Measurements from ENCODE around the gene C12orf60. TPM values are rescaled to one million over a fixed set of nuclear protein-coding genes. Genes with fewer than 3 reads are reported as not detected.

Gene C12orf60
- total RNA-seq, 1 experiment from 2014 or later, result 1.8 TPM

GRCh38 chr12:14860490-14860889 lies 57.0 kb downstream of the C12orf60 start (continued):
- TF ChIP-seq HMGXB4 (CRISPR knock-in tag; IDR thresholded peaks at IDR 0.05) (no peak), GABPB1 (CRISPR knock-in tag; IDR thresholded peaks at IDR 0.05) (no peak)
- TF ChIP-seq, protein P1, sequence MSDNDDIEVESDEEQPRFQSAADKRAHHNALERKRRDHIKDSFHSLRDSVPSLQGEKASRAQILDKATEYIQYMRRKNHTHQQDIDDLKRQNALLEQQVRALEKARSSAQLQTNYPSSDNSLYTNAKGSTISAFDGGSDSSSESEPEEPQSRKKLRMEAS (CRISPR knock-in tag; IDR thresholded peaks at IDR 0.05), result no peak

DNA sequence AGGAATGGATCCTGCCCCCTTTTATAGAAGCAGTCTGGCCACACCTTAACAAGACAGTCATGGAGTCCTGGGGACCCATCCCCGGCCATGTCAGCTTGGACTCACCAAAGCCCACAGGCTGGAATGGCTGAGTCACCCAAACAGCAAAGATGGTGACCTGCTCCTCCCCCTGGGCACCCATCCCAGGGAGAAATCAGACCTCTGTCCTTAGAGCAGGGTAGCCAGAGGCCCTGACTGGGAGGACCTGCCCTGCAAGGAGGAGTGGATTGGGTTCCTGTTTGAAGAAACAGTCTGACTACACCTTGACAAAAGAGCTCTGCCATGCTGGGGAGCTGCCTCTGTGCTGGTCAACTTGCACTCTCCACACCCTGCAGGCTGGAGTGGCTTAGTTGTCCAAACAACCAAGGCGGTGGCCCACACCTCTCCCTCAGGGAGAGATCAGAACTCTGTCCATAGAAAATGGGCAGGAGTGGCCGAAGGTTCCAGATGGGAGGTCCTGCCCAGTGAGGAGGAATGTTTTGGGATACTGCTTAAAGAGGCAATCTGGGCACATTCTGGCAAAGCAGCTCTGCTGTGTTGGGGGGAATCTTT lies 65.5 kb downstream of the C12orf60 start:
- H3K27ac Mint-ChIP-seq, result no peak overlapping the region

More for the DNA sequence above, 65.5 kb downstream of the C12orf60 start:
- H3K4me3 Mint-ChIP-seq, result no peak overlapping the region
- no peaks in the 10 kb centered on the region for H3K4me1 Mint-ChIP-seq
- ATAC-seq (no peak), DNase-seq (ENCODE audit: low spot score) (no peak)
- H3K27me3 Mint-ChIP-seq (ENCODE audit: low read depth), result peaks cover 6% of the 10 kb centered on the region
- H3K36me3 Mint-ChIP-seq, result peaks cover 18% of the 10 kb centered on the region
- peaks cover 31% of the 10 kb centered on the region for H3K9me3 Mint-ChIP-seq
- TF ChIP-seq TCF7 (CRISPR knock-in tag; IDR thresholded peaks at IDR 0.05; ENCODE audit: low read depth) (no peak), OVOL2 (CRISPR knock-in tag; IDR thresholded peaks at IDR 0.05; ENCODE audit: borderline replicate concordance) (no peak), ZNF416 (CRISPR knock-in tag; IDR thresholded peaks at IDR 0.05) (no peak), STAT6 (CRISPR knock-in tag; conservative IDR thresholded peaks at IDR 0.05; ENCODE audit: low read depth) (no peak), JAZF1 (CRISPR knock-in tag; IDR thresholded peaks at IDR 0.05) (no peak), TP53 (CRISPR knock-in tag; IDR thresholded peaks at IDR 0.05) (no peak), ZNF532 (CRISPR knock-in tag; IDR thresholded peaks at IDR 0.05; ENCODE audit: borderline replicate concordance) (no peak)
- TF ChIP-seq, protein P2, sequence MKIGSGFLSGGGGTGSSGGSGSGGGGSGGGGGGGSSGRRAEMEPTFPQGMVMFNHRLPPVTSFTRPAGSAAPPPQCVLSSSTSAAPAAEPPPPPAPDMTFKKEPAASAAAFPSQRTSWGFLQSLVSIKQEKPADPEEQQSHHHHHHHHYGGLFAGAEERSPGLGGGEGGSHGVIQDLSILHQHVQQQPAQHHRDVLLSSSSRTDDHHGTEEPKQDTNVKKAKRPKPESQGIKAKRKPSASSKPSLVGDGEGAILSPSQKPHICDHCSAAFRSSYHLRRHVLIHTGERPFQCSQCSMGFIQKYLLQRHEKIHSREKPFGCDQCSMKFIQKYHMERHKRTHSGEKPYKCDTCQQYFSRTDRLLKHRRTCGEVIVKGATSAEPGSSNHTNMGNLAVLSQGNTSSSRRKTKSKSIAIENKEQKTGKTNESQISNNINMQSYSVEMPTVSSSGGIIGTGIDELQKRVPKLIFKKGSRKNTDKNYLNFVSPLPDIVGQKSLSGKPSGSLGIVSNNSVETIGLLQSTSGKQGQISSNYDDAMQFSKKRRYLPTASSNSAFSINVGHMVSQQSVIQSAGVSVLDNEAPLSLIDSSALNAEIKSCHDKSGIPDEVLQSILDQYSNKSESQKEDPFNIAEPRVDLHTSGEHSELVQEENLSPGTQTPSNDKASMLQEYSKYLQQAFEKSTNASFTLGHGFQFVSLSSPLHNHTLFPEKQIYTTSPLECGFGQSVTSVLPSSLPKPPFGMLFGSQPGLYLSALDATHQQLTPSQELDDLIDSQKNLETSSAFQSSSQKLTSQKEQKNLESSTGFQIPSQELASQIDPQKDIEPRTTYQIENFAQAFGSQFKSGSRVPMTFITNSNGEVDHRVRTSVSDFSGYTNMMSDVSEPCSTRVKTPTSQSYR (CRISPR knock-in tag; IDR thresholded peaks at IDR 0.05), result no peak
- TF ChIP-seq, protein P3, sequence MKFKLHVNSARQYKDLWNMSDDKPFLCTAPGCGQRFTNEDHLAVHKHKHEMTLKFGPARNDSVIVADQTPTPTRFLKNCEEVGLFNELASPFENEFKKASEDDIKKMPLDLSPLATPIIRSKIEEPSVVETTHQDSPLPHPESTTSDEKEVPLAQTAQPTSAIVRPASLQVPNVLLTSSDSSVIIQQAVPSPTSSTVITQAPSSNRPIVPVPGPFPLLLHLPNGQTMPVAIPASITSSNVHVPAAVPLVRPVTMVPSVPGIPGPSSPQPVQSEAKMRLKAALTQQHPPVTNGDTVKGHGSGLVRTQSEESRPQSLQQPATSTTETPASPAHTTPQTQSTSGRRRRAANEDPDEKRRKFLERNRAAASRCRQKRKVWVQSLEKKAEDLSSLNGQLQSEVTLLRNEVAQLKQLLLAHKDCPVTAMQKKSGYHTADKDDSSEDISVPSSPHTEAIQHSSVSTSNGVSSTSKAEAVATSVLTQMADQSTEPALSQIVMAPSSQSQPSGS (CRISPR knock-in tag; IDR thresholded peaks at IDR 0.05; ENCODE audit: borderline replicate concordance, low read depth), result no peak
- CTCF ChIA-PET, result no interaction called here
- POLR2A ChIA-PET, result no interaction called here
